ENCODE results near the gene FAM124B.

FAM124B gene

DNA sequence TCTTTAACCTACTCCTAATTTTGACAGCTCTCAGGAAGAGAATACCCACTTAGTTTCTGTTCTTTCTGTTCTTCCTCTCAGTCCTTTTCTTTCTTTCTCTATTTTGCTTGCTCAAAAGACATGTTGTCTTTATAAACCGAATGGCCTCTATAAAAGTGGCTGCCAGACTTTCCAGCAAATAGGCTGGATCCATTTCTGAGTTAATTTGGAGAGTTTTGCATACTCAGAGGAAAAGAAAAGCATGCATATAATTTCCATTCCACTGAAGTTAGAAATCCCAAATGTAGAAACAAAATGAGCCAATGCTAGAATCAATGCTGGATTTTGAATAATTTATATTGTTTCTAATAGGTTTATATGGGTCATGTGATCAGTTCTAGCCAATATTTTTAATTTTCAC lies 65.9 kb downstream of the FAM124B start:
- DNase-seq (ENCODE audit: low read depth, low spot score) = no peak

DNA sequence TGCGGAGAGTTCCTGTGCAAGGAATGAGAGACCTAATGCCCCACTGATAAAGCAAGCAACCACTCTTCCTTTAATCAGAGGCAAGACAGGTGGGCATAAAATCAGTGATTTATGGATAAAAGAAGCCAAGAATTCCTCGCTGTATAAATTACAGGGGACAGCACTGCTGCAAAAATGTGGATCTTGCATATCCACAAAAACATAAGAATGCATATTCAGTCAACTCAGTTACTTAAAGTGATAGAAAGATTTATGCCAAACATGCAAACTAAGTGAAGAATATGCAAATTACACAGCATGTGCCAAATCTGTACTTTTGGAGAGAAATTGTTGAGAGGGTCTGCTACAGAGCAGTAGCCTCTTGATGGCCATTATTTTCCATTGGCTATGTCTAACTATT lies 67.2 kb downstream of the FAM124B start:
- no peak for DNase-seq (ENCODE audit: low read depth, low spot score)

- DNase-seq (ENCODE audit: low read depth, low spot score) = no peak
Measured at GRCh38 chr2:224333726-224334482, 68.0 kb downstream of the FAM124B start.

- DNase-seq (ENCODE audit: low read depth, low spot score) = no peak
Measured at GRCh38 chr2:224331698-224332097, 70.2 kb downstream of the FAM124B start.

DNA sequence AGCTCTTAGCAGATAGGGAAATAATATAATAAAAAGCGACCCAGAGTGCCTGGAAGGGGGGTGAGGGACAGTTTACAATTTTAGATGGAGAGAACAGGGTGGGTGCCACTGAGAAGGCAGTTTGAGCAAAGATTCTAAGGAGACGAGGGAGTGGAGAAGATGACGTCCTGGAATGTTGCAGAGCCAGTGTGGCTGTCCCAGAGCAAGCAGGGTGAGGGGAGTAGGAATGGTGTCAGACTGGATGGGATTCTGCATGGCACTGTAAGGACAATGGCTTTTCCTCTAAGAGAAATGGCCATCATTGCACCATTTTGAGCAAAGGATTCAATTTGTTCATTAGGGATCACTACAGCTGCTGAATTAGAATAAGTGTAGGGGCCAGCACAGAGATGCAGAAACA lies 73.1 kb downstream of the FAM124B start:
- DNase-seq (ENCODE audit: low read depth, low spot score) = no peak
